Limb (tissue), 2 donors: ENCODE results near the gene GBP1.
"Not testable (repeated sequence)": the region's sequence is repeated elsewhere in the genome, so short reads cannot be mapped to it uniquely, and the experiment has no call there.

Experiments used
- DNase-seq, 2 donors: peaks; one replicate each; pipeline ENCODE4 v3.0.0-alpha.2; 2016; ENCODE audit errors: extremely low spot score in 2 of 2

Gene GBP1

GRCh38 chr1:89065079-89065868 is at the start of gene GBP1:
GBP1 (minus strand) TSS chr1:89065208; CDS start chr1:89063234, 1,974 bp downstream.
- no peak for DNase-seq

- DNase-seq = no peak
Measured at GRCh38 chr1:89114662-89115061, 49.7 kb upstream of the GBP1 start.

- no peak for DNase-seq
Measured at GRCh38 chr1:89112871-89113613, 48.0 kb upstream of the GBP1 start.

- DNase-seq = no peak
Measured at GRCh38 chr1:89104687-89105086, 39.7 kb upstream of the GBP1 start.

GRCh38 chr1:89104147-89104546 is 39.1 kb upstream of the GBP1 start:
- no peak for DNase-seq

GRCh38 chr1:89102021-89102420 is 37.0 kb upstream of the GBP1 start:
- DNase-seq = no peak

GRCh38 chr1:89100412-89100811 is 35.4 kb upstream of the GBP1 start:
- DNase-seq = no peak

- no peak for DNase-seq
Measured at GRCh38 chr1:89098857-89099256, 33.8 kb upstream of the GBP1 start.

GRCh38 chr1:89095737-89096136 is 30.7 kb upstream of the GBP1 start:
- DNase-seq = no peak

- no peak for DNase-seq
Measured at GRCh38 chr1:89089962-89090361, 25.0 kb upstream of the GBP1 start.

GRCh38 chr1:89088572-89088971 is 23.6 kb upstream of the GBP1 start:
- DNase-seq = peak in 1 of 2 donors; percentile 32

- DNase-seq = no peak
Measured at GRCh38 chr1:89087241-89087640, 22.2 kb upstream of the GBP1 start.

- no peak for DNase-seq
Measured at GRCh38 chr1:89085781-89086180, 20.8 kb upstream of the GBP1 start.

- DNase-seq = no peak
Measured at GRCh38 chr1:89081005-89081404, 16.0 kb upstream of the GBP1 start.

- not testable (repeated sequence) for DNase-seq
Measured at GRCh38 chr1:89080068-89080467, 15.1 kb upstream of the GBP1 start.

GRCh38 chr1:89072466-89073065 is 7.6 kb upstream of the GBP1 start:
- DNase-seq = not testable (repeated sequence)

- DNase-seq = no peak
Measured at GRCh38 chr1:89070509-89070908, 5.5 kb upstream of the GBP1 start.

GRCh38 chr1:89069951-89070350 is 4.9 kb upstream of the GBP1 start:
- no peak for DNase-seq

- DNase-seq = no peak
Measured at GRCh38 chr1:89068291-89068690, 3.3 kb upstream of the GBP1 start.

GRCh38 chr1:89064632-89065031 is 376 bp downstream of the GBP1 start:
- no peak for DNase-seq

- no peak for DNase-seq
Measured at GRCh38 chr1:89063094-89063493, 1.9 kb downstream of the GBP1 start.

GRCh38 chr1:89060091-89060490 is 4.9 kb downstream of the GBP1 start:
- DNase-seq = no peak

GRCh38 chr1:89051955-89052312 is 13.1 kb downstream of the GBP1 start:
- DNase-seq = no peak
